Fibroblast of lung (primary cell): ENCODE results near the gene MANSC1. TPM values are rescaled to one million over a fixed set of nuclear protein-coding genes. Genes with fewer than 3 reads are reported as not detected.
A peak's percentile ranks its signal among the peaks of the same experiment; 100 is the strongest.

Experiments used
- DNase-seq, 2 donors: peaks; one replicate each; pipeline versions ENCODE4 v3.0.0 to v3.0.0-alpha.2; 2010; ENCODE audit warnings: low read depth in 2 of 2
- H2AFZ ChIP-seq: 2 replicates; pipeline ENCODE4 v1.5.1; 2012; ENCODE audit warnings: low read length, control low read depth, inconsistent platforms
- H3K27ac ChIP-seq: 2 replicates; pipeline ENCODE4 v1.5.1; 2011; ENCODE audit warnings: low read length, control low read depth; ENCODE audit not compliant: insufficient read depth
- H3K27me3 ChIP-seq: 2 replicates; pipeline ENCODE4 v1.5.1; 2011; ENCODE audit warnings: mild to moderate bottlenecking, low read length; ENCODE audit not compliant: control insufficient read depth, insufficient read depth
- H3K36me3 ChIP-seq: 2 replicates; pipeline ENCODE4 v1.5.1; 2011; ENCODE audit warnings: low read length; ENCODE audit not compliant: control insufficient read depth, insufficient read depth
- H3K4me1 ChIP-seq: 2 replicates; pipeline ENCODE4 v1.5.1; 2011; ENCODE audit warnings: low read length; ENCODE audit not compliant: control insufficient read depth, insufficient read depth; ENCODE audit errors: extremely low read depth
- H3K4me2 ChIP-seq: 2 replicates; pipeline ENCODE4 v1.5.1; 2011; ENCODE audit warnings: low read length, control low read depth; ENCODE audit not compliant: insufficient read depth; ENCODE audit errors: extremely low read depth
- H3K4me3 ChIP-seq, 4 experiments: fragments of 200-600 bp in 1 of 4; sonication (generic) in 1 of 4; replicated peaks in 1 of 4; 2 replicates each; pipeline ENCODE4 v1.5.1; 2011 to 2016; ENCODE audit warnings: low read length in 4 of 4, low read depth in 3 of 4, mild to moderate bottlenecking in 3 of 4, control low read depth in 2 of 4, inconsistent platforms in 1 of 4, mixed read lengths in 1 of 4; ENCODE audit not compliant: insufficient read depth in 1 of 4; ENCODE audit errors: control extremely low read depth in 1 of 4
- H3K79me2 ChIP-seq: 2 replicates; pipeline ENCODE4 v1.5.1; 2012; ENCODE audit warnings: mild to moderate bottlenecking, low read length, inconsistent platforms; ENCODE audit not compliant: control insufficient read depth, insufficient read depth
- H3K9ac ChIP-seq: 2 replicates; pipeline ENCODE4 v1.5.1; 2011; ENCODE audit warnings: mild to moderate bottlenecking, low read length, control low read depth; ENCODE audit not compliant: insufficient read depth
- H3K9me3 ChIP-seq: 2 replicates; pipeline ENCODE4 v1.5.1; 2012; ENCODE audit warnings: low read depth, low read length; ENCODE audit not compliant: control insufficient read depth, insufficient read depth
- H4K20me1 ChIP-seq: 2 replicates; pipeline ENCODE4 v1.5.1; 2011; ENCODE audit warnings: low read length; ENCODE audit not compliant: control insufficient read depth, insufficient read depth; ENCODE audit errors: extremely low read depth
- CTCF ChIP-seq, 2 donors: IDR thresholded peaks in 1 of 2; conservative IDR thresholded peaks in 1 of 2; 1 replicate in 1 of 2; 2 replicates in 1 of 2; pipeline ENCODE4 v1.5.1; 2011 to 2012; ENCODE audit warnings: low read length in 2 of 2, control low read depth in 1 of 2, inconsistent platforms in 1 of 2, low read depth in 1 of 2, mild to moderate bottlenecking in 1 of 2
- EZH2 ChIP-seq: IDR thresholded peaks from 2 replicates; pipeline ENCODE4 v1.5.1; 2012; ENCODE audit warnings: low read length, control low read depth, mild to moderate bottlenecking; ENCODE audit errors: missing control alignments
- polyA plus RNA-seq, 2 donors: library from polyadenylated mRNA; depleted of rRNA in 1 of 2; stranded (reverse) in 1 of 2; unstranded in 1 of 2; fragments of >200 nt; gene quantifications; 2 replicates each; pipeline ENCODE4 v1.2.1, GENCODE V29; 2011 to 2012; ENCODE audit warnings: missing spikeins in 1 of 2
- total RNA-seq: library from RNA; depleted of rRNA; stranded (reverse); fragments of >200 nt; gene quantifications from 2 replicates; pipeline ENCODE4 v1.2.1, GENCODE V29; 2014

Gene MANSC1
- total and polyA plus RNA-seq, 2 donors (not counting 1 experiment from before 2014, with no cell fraction given): 1.8 to 3.7 TPM

GRCh38 chr12:12350868-12351463 is 924 bp upstream of the MANSC1 start:
- Histone ChIP-seq H3K4me3 (peak overlapping the region in 1 of 4 experiments; percentile 52), H3K27ac (no peak overlapping the region), H3K9ac (no peak overlapping the region), H3K36me3 (no peaks in the 10 kb centered on the region), H3K4me1 (no peaks in the 10 kb centered on the region), H3K4me2 (no peak overlapping the region), H3K9me3 (no peaks in the 10 kb centered on the region), H3K79me2 (no peaks in the 10 kb centered on the region), H2AFZ (peak overlapping the region; percentile 91), H3K27me3 (no peaks in the 10 kb centered on the region), H4K20me1 (no peaks in the 10 kb centered on the region)
- no peak for TF ChIP-seq EZH2
- no peak for TF ChIP-seq CTCF (conservative IDR thresholded peaks at IDR 0.05 in 1 of 2, IDR thresholded peaks at IDR 0.05 in 1 of 2; ENCODE audit: low read depth in 1 of 2, low read length in 2 of 2)
- DNase-seq: no peak

- TF ChIP-seq CTCF (conservative IDR thresholded peaks at IDR 0.05 in 1 of 2, IDR thresholded peaks at IDR 0.05 in 1 of 2; ENCODE audit: low read depth in 1 of 2, low read length in 2 of 2) (no peak), EZH2 (no peak)
- H3K9me3 ChIP-seq: no peaks in the 10 kb centered on the region
- no peak overlapping the region for H3K27ac ChIP-seq
- no peaks in the 10 kb centered on the region for H4K20me1 ChIP-seq
- no peaks in the 10 kb centered on the region for H3K27me3 ChIP-seq
- DNase-seq: peak in 1 of 2 donors; percentile 69
- no peaks in the 10 kb centered on the region for H3K36me3 ChIP-seq
- no peak overlapping the region for H3K4me3 ChIP-seq
- H3K79me2 ChIP-seq: no peaks in the 10 kb centered on the region
- H3K4me2 ChIP-seq: no peak overlapping the region
- no peak overlapping the region for H3K9ac ChIP-seq
- peaks cover 1% of the 10 kb centered on the region for H3K4me1 ChIP-seq
- H2AFZ ChIP-seq: no peak overlapping the region
These were observed 11.4 kb downstream of the MANSC1 start for GRCh38 chr12:12338527-12339168.

GRCh38 chr12:12336511-12336910 is 13.5 kb downstream of the MANSC1 start:
- Histone ChIP-seq H3K4me2 (no peak overlapping the region), H3K27ac (no peak overlapping the region), H3K9me3 (no peaks in the 10 kb centered on the region), H3K79me2 (no peaks in the 10 kb centered on the region), H3K4me3 (no peak overlapping the region), H3K9ac (no peak overlapping the region), H3K27me3 (no peaks in the 10 kb centered on the region), H2AFZ (no peak overlapping the region), H3K36me3 (no peaks in the 10 kb centered on the region), H3K4me1 (peaks cover 2% of the 10 kb centered on the region), H4K20me1 (no peaks in the 10 kb centered on the region)
- DNase-seq: no peak
- TF ChIP-seq CTCF (conservative IDR thresholded peaks at IDR 0.05 in 1 of 2, IDR thresholded peaks at IDR 0.05 in 1 of 2; ENCODE audit: low read depth in 1 of 2, low read length in 2 of 2) (no peak), EZH2 (no peak)
